Calu3 (cell line): ENCODE results near the gene TSPAN8. TPM values are rescaled to one million over a fixed set of nuclear protein-coding genes. Genes with fewer than 3 reads are reported as not detected.
"Not testable (repeated sequence)": the region's sequence is repeated elsewhere in the genome, so short reads cannot be mapped to it uniquely, and the experiment has no call there.

Experiments used
- BruUV-seq: library from RNA; stranded (reverse); fragments of 400-500 nt; replicated peaks from 2 replicates; lab custom pipeline; 2021; lab: Mats Ljungman, UMichigan
- CTCF ChIA-PET: fragments of 300-600 bp; sonication (Branson Sonifier 250); formaldehyde crosslinking; loops from one replicate; lab custom pipeline; 2022; ENCODE audit warnings: antibody characterized with exemption; lab: Charles Lee
- DNase-seq: peaks from one replicate; pipeline ENCODE4 v3.0.0; 2022
- H3K27ac Mint-ChIP-seq: one replicate; pipeline ENCODE4 v1.8.0; 2022; ENCODE audit warnings: mixed read lengths; ENCODE audit not compliant: unreplicated experiment
- H3K27me3 Mint-ChIP-seq: one replicate; pipeline ENCODE4 v1.8.0; 2022; ENCODE audit warnings: mixed read lengths; ENCODE audit not compliant: unreplicated experiment
- H3K36me3 Mint-ChIP-seq: one replicate; pipeline ENCODE4 v1.8.0; 2022; ENCODE audit warnings: mild to moderate bottlenecking, moderate library complexity, mixed read lengths; ENCODE audit not compliant: insufficient read depth, unreplicated experiment
- H3K4me1 Mint-ChIP-seq: one replicate; pipeline ENCODE4 v1.8.0; 2022; ENCODE audit warnings: mild to moderate bottlenecking, low read depth, mixed read lengths; ENCODE audit not compliant: unreplicated experiment
- H3K4me3 Mint-ChIP-seq: one replicate; pipeline ENCODE4 v1.8.0; 2022; ENCODE audit warnings: mild to moderate bottlenecking, low read depth, moderate library complexity, mixed read lengths; ENCODE audit not compliant: unreplicated experiment
- H3K9me3 Mint-ChIP-seq: one replicate; pipeline ENCODE4 v1.8.0; 2022; ENCODE audit warnings: low read depth, mixed read lengths; ENCODE audit not compliant: unreplicated experiment
- intact Hi-C: fragments of 100-400 bp; cut with micrococcal nuclease; formaldehyde crosslinking; loops from one replicate; pipeline ENCODE4 v1.10.0; 2022; ENCODE audit not compliant: unreplicated experiment
- total RNA-seq: library from RNA; stranded (reverse); gene quantifications from 2 replicates; pipeline ENCODE4 v1.2.3, GENCODE V29; 2022
- TF ChIP-seq, protein P1 (sequence below): fragments of 200-600 bp; IDR thresholded peaks from one replicate; pipeline ENCODE4 v1.8.0; 2022; ENCODE audit warnings: antibody characterized with exemption; ENCODE audit not compliant: unreplicated experiment

TSPAN8 gene
- total RNA-seq, 1 experiment from 2014 or later, result 289 TPM

DNA sequence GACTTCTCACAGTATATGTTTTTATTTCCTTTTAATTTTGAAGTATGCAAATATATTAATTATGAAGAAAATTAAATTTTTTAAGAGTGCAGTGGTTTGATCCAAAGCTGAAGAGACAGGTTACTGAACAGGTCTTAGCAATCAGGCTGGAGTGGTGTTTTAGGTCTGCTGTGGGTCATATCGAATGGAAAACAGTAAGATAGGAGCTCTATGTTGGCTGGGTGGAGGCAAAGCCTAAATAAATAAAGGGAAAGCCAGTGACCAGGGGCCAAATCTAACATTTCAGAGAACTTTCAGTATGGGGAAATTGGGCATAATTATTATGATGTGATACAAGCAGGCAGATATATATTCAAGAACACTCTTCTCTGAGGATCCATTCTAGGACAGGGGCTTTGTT is 12.7 kb upstream of the TSPAN8 start:
- Mint-ChIP-seq H3K4me1 (peaks cover 23% of the 10 kb centered on the region), H3K9me3 (peaks cover 6% of the 10 kb centered on the region), H3K27me3 (no peaks in the 10 kb centered on the region), H3K4me3 (no peak overlapping the region), H3K27ac (no peak overlapping the region), H3K36me3 (peaks cover under 1% of the 10 kb centered on the region)
- intact Hi-C loops, result no loop called here
- CTCF ChIA-PET, result no interaction called here
- TF ChIP-seq, protein P1, sequence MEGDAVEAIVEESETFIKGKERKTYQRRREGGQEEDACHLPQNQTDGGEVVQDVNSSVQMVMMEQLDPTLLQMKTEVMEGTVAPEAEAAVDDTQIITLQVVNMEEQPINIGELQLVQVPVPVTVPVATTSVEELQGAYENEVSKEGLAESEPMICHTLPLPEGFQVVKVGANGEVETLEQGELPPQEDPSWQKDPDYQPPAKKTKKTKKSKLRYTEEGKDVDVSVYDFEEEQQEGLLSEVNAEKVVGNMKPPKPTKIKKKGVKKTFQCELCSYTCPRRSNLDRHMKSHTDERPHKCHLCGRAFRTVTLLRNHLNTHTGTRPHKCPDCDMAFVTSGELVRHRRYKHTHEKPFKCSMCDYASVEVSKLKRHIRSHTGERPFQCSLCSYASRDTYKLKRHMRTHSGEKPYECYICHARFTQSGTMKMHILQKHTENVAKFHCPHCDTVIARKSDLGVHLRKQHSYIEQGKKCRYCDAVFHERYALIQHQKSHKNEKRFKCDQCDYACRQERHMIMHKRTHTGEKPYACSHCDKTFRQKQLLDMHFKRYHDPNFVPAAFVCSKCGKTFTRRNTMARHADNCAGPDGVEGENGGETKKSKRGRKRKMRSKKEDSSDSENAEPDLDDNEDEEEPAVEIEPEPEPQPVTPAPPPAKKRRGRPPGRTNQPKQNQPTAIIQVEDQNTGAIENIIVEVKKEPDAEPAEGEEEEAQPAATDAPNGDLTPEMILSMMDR, result no peak
- BruUV-seq, result no TSS peak
- DNase-seq, result no peak

DNA sequence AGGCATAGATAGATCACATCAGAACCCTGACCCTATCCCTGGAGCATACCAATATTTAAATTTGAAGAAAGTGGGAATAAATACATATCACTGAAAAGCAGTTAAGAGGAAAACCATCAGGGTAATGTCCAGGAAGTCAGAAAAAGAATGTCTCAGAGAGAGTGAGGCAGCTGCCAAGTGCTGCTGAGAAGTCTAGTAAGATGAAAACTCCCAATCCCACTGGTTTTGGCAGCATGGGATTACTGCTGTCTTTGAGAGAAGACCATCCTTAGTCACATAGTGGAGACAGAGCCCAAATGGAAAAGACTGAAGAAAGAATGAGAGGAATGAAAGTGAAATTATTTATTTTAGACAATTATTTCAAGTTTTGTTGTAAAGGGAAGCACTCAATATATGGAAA is 11.5 kb upstream of the TSPAN8 start:
- TF ChIP-seq, protein P1, result no peak
- peaks cover 35% of the 10 kb centered on the region for H3K4me1 Mint-ChIP-seq
- H3K9me3 Mint-ChIP-seq, result peaks cover 6% of the 10 kb centered on the region

DNA sequence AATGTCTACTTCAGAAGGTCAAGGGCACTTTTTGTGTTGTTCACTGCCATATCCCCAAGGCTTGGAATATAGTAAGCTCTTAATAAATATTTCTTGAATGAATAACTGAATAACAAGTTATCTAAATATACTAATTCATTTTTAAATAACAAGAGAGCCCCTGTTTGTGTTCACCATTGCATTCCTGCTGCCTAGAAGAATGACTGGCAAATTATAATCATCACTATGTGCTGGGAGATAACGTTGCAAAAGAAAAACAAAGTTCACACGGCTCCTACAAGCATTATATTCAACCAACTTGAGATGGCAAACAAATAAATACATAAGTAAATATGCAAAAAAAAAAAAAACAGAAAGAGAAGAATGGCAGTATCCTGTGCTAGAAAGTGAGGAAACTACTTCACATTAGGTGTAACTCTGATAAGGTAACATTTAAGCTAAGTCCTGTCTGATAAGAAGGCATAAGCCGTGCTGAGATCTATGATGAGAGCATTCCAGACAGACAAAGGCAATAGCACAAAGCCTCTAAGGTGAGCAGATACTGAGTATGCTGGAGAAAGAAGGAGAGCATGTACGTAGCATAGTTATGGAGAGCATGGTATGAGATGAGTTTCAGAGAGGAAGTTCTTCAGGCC is 9.2 kb upstream of the TSPAN8 start:
- TF ChIP-seq, protein P1, result no peak
- intact Hi-C loops, result no loop called here
- H3K4me3 Mint-ChIP-seq, result no peak overlapping the region
- peaks cover 6% of the 10 kb centered on the region for H3K9me3 Mint-ChIP-seq
- CTCF ChIA-PET, result interaction anchor here (0.6 to 1.1 kb wide), 3 partner anchors 14 to 899 kb away, joined by 3 to 10 read pairs (median 6); no protein-coding TSS in a partner anchor
- H3K27me3 Mint-ChIP-seq, result no peaks in the 10 kb centered on the region
- H3K4me1 Mint-ChIP-seq, result peaks cover 58% of the 10 kb centered on the region
- no peak for DNase-seq
- BruUV-seq, result no TSS peak
- H3K36me3 Mint-ChIP-seq, result peaks cover 25% of the 10 kb centered on the region
- H3K27ac Mint-ChIP-seq, result peak overlapping the region; percentile 45

More for the DNA sequence above, 11.5 kb upstream of the TSPAN8 start:
- H3K4me3 Mint-ChIP-seq, result no peak overlapping the region
- H3K27me3 Mint-ChIP-seq, result no peaks in the 10 kb centered on the region
- intact Hi-C loops, result no loop called here
- H3K36me3 Mint-ChIP-seq, result peaks cover 12% of the 10 kb centered on the region
- no peak for DNase-seq
- no peak overlapping the region for H3K27ac Mint-ChIP-seq
- CTCF ChIA-PET, result no interaction called here
- BruUV-seq, result no TSS peak

DNA sequence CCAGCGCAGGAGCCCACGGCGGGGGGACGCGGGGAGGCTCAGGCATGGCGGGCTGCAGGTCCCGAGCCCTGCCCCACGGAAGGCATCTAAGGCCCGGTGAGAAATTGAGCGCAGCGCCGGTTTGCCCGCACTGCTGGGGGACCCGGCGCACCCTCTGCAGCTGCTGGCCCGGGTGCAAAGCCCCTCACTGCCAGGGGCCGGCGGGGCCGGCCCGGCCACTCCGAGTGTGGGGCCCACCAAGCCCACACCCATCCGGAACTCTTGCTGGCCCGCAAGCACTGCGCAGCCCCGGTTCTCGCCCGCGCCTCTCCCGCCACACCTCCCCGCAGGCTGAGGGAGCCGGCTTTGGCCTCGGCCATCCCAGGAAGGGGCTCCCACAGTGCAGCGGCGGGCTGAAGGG is 8.5 kb upstream of the TSPAN8 start:
- Mint-ChIP-seq H3K4me3 (no peak overlapping the region), H3K4me1 (peaks cover 65% of the 10 kb centered on the region), H3K9me3 (peaks cover 6% of the 10 kb centered on the region), H3K27me3 (no peaks in the 10 kb centered on the region), H3K36me3 (peaks cover 30% of the 10 kb centered on the region), H3K27ac (peak overlapping the region; percentile 45)
- intact Hi-C loops, result no loop called here
- DNase-seq, result no peak
- TF ChIP-seq, protein P1, result no peak
- no TSS peak for BruUV-seq
- CTCF ChIA-PET, result interaction anchor here (0.6 to 1.1 kb wide), 3 partner anchors 13 to 900 kb away, joined by 3 to 10 read pairs (median 6); no protein-coding TSS in a partner anchor

DNA sequence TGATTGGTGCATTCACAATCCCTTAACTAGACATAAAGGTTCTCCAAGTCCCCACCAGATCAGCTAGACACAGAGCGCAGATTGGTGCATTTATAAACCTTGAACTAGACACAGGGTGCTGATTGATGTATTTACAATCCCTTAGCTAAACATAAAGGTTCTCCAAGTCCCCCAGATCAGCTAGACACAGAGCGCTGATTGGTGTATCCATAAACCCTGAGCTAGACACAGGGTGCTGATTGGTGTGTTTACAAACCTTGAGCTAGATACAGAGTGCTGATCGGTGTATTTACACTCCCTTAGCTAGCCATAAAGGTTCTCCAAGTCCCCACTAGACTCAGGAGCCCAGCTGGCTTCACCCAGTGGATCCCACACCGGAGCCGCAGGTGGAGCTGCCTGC is 8.0 kb upstream of the TSPAN8 start:
- Mint-ChIP-seq H3K4me1 (peaks cover 70% of the 10 kb centered on the region), H3K27ac (peak overlapping the region; percentile 88), H3K36me3 (peaks cover 33% of the 10 kb centered on the region)
- CTCF ChIA-PET, result interaction anchor here (0.6 to 1.7 kb wide), 2 partner anchors 12 to 26 kb away, joined by 3 to 4 read pairs; no protein-coding TSS in a partner anchor
- H3K4me3 Mint-ChIP-seq, BruUV-seq, H3K27me3 Mint-ChIP-seq, DNase-seq, intact Hi-C loops, H3K9me3 Mint-ChIP-seq: not testable (repeated sequence)
